H1 (cell line): Measurements from ENCODE around the gene ARHGAP22. TPM values are rescaled to one million over a fixed set of nuclear protein-coding genes. Genes with fewer than 3 reads are reported as not detected.

Experiments used
- BACH1 ChIP-seq: IDR thresholded peaks from 2 replicates; pipeline ENCODE4 v1.6.1; 2012; ENCODE audit warnings: low read length, improper control_type of control experiment
- BCL11A ChIP-seq, 2 experiments: IDR thresholded peaks; one replicate each; pipeline ENCODE4 v1.6.1; 2011; ENCODE audit warnings: low read depth in 2 of 2, low read length in 2 of 2, mild to moderate bottlenecking in 2 of 2
- HDAC2 ChIP-seq, 2 experiments: fragments of 300-600 bp in 1 of 2; sonication (generic) in 1 of 2; IDR thresholded peaks; 2 replicates each; pipeline ENCODE4 v1.6.1; 2011 to 2012; ENCODE audit warnings: low read depth in 2 of 2, low read length in 2 of 2, mild to moderate bottlenecking in 2 of 2, moderate library complexity in 2 of 2, borderline replicate concordance in 1 of 2, inconsistent platforms in 1 of 2
- NRF1 ChIP-seq: IDR thresholded peaks from 2 replicates; pipeline ENCODE4 v1.6.1; 2011; ENCODE audit warnings: mild to moderate bottlenecking, low read depth, low read length, improper control_type of control experiment
- SRF ChIP-seq: IDR thresholded peaks from 2 replicates; pipeline ENCODE4 v1.6.1; 2011; ENCODE audit warnings: mild to moderate bottlenecking, low read depth, low read length, moderate library complexity
- TCF12 ChIP-seq: IDR thresholded peaks from 2 replicates; pipeline ENCODE4 v1.6.1; 2011; ENCODE audit warnings: low read depth, mild to moderate bottlenecking, low read length
- polyA plus RNA-seq, 7 experiments: library from polyadenylated mRNA; depleted of rRNA in 3 of 7; stranded (reverse) in 5 of 7; unstranded in 2 of 7; fragments of >200 nt in 5 of 7; fragments of 200-250 nt in 2 of 7; gene quantifications; 1 replicate in 5 of 7; 2 replicates in 1 of 7; 4 replicates in 1 of 7; pipeline versions ENCODE4 v1.2.1 to v1.2.3, GENCODE V29; 2011 to 2013; ENCODE audit warnings: missing spikeins in 2 of 7, mixed read lengths in 2 of 7
- total RNA-seq: library from RNA; stranded (reverse); fragmentation: NEBNext Ultra II Directional; extraction: Animal tissue kit (Norgen Biotek cat#: 25700); gene quantifications from 2 replicates; pipeline ENCODE4 v1.2.1, GENCODE V29; 2021
- TF ChIP-seq, protein P1 (sequence below): fragments of 300-600 bp; sonication (generic); IDR thresholded peaks from 2 replicates; pipeline ENCODE4 v1.7.1; 2012; ENCODE audit warnings: low read length, moderate library complexity, mild to moderate bottlenecking, inconsistent platforms; ENCODE audit not compliant: insufficient replicate concordance
- TF ChIP-seq, protein P2 (sequence below), 3 experiments: IDR thresholded peaks; 1 replicate in 2 of 3; 2 replicates in 1 of 3; pipeline versions ENCODE4 v1.5.1 to v1.6.1; 2011; ENCODE audit warnings: low read length in 3 of 3, mild to moderate bottlenecking in 3 of 3, inconsistent platforms in 2 of 3, low read depth in 1 of 3, moderate library complexity in 1 of 3; ENCODE audit not compliant: insufficient read depth in 1 of 3; ENCODE audit errors: control extremely low read depth in 1 of 3

The ARHGAP22 gene
- total and polyA plus RNA-seq, 2 of the 8 experiments (the other 6 are each of a cell fraction or from before 2014, with no cell fraction given), result 3.6 to 11.2 TPM

DNA sequence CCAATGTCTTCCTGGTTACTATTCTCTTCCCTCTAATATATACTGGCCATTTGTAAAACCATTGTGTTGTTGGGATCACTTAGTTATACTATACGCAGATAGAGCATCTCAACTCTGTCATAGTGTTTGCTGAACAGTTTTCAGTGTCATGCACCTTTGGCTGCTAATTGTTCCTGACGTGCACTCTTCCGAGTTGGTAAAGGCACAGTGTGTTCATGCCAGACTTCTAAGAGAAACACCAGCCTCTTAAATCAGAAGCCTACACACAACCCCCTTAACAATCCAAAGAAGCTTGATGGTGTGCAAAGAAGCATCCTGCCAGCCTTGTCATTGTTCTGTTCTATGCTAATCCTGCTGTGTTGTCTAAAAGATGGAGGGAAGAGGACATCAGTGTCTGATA is 167.3 kb downstream of the ARHGAP22 start (continued):
- TF ChIP-seq SRF, result no peak
- TF ChIP-seq, protein P1, sequence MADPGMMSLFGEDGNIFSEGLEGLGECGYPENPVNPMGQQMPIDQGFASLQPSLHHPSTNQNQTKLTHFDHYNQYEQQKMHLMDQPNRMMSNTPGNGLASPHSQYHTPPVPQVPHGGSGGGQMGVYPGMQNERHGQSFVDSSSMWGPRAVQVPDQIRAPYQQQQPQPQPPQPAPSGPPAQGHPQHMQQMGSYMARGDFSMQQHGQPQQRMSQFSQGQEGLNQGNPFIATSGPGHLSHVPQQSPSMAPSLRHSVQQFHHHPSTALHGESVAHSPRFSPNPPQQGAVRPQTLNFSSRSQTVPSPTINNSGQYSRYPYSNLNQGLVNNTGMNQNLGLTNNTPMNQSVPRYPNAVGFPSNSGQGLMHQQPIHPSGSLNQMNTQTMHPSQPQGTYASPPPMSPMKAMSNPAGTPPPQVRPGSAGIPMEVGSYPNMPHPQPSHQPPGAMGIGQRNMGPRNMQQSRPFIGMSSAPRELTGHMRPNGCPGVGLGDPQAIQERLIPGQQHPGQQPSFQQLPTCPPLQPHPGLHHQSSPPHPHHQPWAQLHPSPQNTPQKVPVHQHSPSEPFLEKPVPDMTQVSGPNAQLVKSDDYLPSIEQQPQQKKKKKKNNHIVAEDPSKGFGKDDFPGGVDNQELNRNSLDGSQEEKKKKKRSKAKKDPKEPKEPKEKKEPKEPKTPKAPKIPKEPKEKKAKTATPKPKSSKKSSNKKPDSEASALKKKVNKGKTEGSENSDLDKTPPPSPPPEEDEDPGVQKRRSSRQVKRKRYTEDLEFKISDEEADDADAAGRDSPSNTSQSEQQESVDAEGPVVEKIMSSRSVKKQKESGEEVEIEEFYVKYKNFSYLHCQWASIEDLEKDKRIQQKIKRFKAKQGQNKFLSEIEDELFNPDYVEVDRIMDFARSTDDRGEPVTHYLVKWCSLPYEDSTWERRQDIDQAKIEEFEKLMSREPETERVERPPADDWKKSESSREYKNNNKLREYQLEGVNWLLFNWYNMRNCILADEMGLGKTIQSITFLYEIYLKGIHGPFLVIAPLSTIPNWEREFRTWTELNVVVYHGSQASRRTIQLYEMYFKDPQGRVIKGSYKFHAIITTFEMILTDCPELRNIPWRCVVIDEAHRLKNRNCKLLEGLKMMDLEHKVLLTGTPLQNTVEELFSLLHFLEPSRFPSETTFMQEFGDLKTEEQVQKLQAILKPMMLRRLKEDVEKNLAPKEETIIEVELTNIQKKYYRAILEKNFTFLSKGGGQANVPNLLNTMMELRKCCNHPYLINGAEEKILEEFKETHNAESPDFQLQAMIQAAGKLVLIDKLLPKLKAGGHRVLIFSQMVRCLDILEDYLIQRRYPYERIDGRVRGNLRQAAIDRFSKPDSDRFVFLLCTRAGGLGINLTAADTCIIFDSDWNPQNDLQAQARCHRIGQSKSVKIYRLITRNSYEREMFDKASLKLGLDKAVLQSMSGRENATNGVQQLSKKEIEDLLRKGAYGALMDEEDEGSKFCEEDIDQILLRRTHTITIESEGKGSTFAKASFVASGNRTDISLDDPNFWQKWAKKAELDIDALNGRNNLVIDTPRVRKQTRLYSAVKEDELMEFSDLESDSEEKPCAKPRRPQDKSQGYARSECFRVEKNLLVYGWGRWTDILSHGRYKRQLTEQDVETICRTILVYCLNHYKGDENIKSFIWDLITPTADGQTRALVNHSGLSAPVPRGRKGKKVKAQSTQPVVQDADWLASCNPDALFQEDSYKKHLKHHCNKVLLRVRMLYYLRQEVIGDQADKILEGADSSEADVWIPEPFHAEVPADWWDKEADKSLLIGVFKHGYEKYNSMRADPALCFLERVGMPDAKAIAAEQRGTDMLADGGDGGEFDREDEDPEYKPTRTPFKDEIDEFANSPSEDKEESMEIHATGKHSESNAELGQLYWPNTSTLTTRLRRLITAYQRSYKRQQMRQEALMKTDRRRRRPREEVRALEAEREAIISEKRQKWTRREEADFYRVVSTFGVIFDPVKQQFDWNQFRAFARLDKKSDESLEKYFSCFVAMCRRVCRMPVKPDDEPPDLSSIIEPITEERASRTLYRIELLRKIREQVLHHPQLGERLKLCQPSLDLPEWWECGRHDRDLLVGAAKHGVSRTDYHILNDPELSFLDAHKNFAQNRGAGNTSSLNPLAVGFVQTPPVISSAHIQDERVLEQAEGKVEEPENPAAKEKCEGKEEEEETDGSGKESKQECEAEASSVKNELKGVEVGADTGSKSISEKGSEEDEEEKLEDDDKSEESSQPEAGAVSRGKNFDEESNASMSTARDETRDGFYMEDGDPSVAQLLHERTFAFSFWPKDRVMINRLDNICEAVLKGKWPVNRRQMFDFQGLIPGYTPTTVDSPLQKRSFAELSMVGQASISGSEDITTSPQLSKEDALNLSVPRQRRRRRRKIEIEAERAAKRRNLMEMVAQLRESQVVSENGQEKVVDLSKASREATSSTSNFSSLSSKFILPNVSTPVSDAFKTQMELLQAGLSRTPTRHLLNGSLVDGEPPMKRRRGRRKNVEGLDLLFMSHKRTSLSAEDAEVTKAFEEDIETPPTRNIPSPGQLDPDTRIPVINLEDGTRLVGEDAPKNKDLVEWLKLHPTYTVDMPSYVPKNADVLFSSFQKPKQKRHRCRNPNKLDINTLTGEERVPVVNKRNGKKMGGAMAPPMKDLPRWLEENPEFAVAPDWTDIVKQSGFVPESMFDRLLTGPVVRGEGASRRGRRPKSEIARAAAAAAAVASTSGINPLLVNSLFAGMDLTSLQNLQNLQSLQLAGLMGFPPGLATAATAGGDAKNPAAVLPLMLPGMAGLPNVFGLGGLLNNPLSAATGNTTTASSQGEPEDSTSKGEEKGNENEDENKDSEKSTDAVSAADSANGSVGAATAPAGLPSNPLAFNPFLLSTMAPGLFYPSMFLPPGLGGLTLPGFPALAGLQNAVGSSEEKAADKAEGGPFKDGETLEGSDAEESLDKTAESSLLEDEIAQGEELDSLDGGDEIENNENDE, result no peak
- no peak for TF ChIP-seq NRF1
- no peak for TF ChIP-seq HDAC2 (IDR thresholded peaks at IDR 0.05; ENCODE audit: borderline replicate concordance in 1 of 2, low read depth in 2 of 2, low read length in 2 of 2)
- TF ChIP-seq TCF12, result no peak
- no peak for TF ChIP-seq BACH1
- TF ChIP-seq BCL11A (IDR thresholded peaks at IDR 0.05; ENCODE audit: low read depth in 2 of 2, low read length in 2 of 2), result no peak
- TF ChIP-seq, protein P2, sequence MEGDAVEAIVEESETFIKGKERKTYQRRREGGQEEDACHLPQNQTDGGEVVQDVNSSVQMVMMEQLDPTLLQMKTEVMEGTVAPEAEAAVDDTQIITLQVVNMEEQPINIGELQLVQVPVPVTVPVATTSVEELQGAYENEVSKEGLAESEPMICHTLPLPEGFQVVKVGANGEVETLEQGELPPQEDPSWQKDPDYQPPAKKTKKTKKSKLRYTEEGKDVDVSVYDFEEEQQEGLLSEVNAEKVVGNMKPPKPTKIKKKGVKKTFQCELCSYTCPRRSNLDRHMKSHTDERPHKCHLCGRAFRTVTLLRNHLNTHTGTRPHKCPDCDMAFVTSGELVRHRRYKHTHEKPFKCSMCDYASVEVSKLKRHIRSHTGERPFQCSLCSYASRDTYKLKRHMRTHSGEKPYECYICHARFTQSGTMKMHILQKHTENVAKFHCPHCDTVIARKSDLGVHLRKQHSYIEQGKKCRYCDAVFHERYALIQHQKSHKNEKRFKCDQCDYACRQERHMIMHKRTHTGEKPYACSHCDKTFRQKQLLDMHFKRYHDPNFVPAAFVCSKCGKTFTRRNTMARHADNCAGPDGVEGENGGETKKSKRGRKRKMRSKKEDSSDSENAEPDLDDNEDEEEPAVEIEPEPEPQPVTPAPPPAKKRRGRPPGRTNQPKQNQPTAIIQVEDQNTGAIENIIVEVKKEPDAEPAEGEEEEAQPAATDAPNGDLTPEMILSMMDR (IDR thresholded peaks at IDR 0.05; ENCODE audit: control extremely low read depth in 1 of 3, insufficient read depth in 1 of 3, low read depth in 1 of 3, low read length in 3 of 3), result no peak
